K562 (cell line): ENCODE results near the gene RREB1. TPM values are rescaled to one million over a fixed set of nuclear protein-coding genes. Genes with fewer than 3 reads are reported as not detected.

Experiments used
- CREB1 ChIP-seq, 2 experiments: sonication (generic) in 1 of 2; formaldehyde crosslinking in 1 of 2; IDR thresholded peaks; 2 replicates each; pipeline versions ENCODE4 v1.6.1 to v1.8.0; 2012 to 2022; ENCODE audit warnings: inconsistent platforms in 1 of 2, mild to moderate bottlenecking in 1 of 2, missing genetic modification reagents in 1 of 2, moderate library complexity in 1 of 2
- E2F3 ChIP-seq: fragments of 250-450 bp; sonication (Bioruptor Pico); IDR thresholded peaks from 2 replicates; pipeline ENCODE4 v1.4.0; 2020; ENCODE audit warnings: mild to moderate bottlenecking
- HDAC6 ChIP-seq: IDR thresholded peaks from 2 replicates; pipeline ENCODE4 v1.6.1; 2012; ENCODE audit warnings: low read depth, mild to moderate bottlenecking, control low read depth, inconsistent platforms, low read length, moderate library complexity
- MTA1 ChIP-seq: fragments of 450-650 bp; IDR thresholded peaks from 2 replicates; pipeline ENCODE4 v1.6.1; 2017; ENCODE audit warnings: borderline replicate concordance
- MTA2 ChIP-seq: fragments of 450-650 bp; IDR thresholded peaks from 2 replicates; pipeline ENCODE4 v1.6.1; 2016; ENCODE audit warnings: low read depth
- PHB2 ChIP-seq: fragments of 450-650 bp; IDR thresholded peaks from 2 replicates; pipeline ENCODE4 v1.6.1; 2017; ENCODE audit warnings: low read depth
- ZBTB1 ChIP-seq: sonication (generic); formaldehyde crosslinking; IDR thresholded peaks from 2 replicates; pipeline ENCODE4 v1.8.1; 2023; ENCODE audit warnings: missing genetic modification reagents, low read depth, mild to moderate bottlenecking, borderline replicate concordance
- ZNF175 ChIP-seq: fragments of 200-800 bp; sonication (Bioruptor generic); IDR thresholded peaks from 2 replicates; pipeline ENCODE4 v1.6.1; 2016; ENCODE audit warnings: low read depth, mild to moderate bottlenecking, missing genetic modification characterization, missing compliant biosample characterization
- polyA plus RNA-seq, 8 experiments: library from polyadenylated mRNA; depleted of rRNA in 4 of 8; stranded (reverse) in 5 of 8; unstranded in 3 of 8; fragments of >200 nt; fragmentation: Nextera tagmentation in 2 of 8; fragmentation: Illumina TruSeq in 1 of 8; extraction: Ambion mirVana in 2 of 8; extraction: Trizol in 1 of 8; gene quantifications; 2 replicates each; pipeline versions ENCODE4 v1.2.1 to v1.2.3, GENCODE V29; 2011 to 2014; ENCODE audit warnings: inconsistent platforms in 1 of 8, missing spikeins in 1 of 8
- total RNA-seq, 7 experiments: library from RNA; depleted of rRNA in 6 of 7; stranded (reverse); fragments of >200 nt in 6 of 7; fragmentation: Illumina TruSeq in 2 of 7; extraction: Trizol in 2 of 7; gene quantifications; 2 replicates each; pipeline versions ENCODE4 v1.2.1 to v1.2.3, GENCODE V29; 2011 to 2021; ENCODE audit warnings: low replicate concordance in 1 of 7
- TF ChIP-seq, protein P1 (sequence below), 2 experiments: fragments of 450-650 bp; formaldehyde crosslinking in 1 of 2; IDR thresholded peaks; 2 replicates each; pipeline versions ENCODE4 v1.4.0 to v1.6.1; 2014 to 2020; ENCODE audit warnings: mild to moderate bottlenecking in 2 of 2, borderline replicate concordance in 1 of 2, low read depth in 1 of 2
- TF ChIP-seq, protein P2 (sequence below): fragments of 250-450 bp; sonication (Bioruptor Pico); IDR thresholded peaks from 2 replicates; pipeline ENCODE4 v1.4.0; 2020; ENCODE audit warnings: mild to moderate bottlenecking, moderate library complexity, borderline replicate concordance

Gene RREB1
- total and polyA plus RNA-seq, 9 of the 15 experiments (the other 6 are each of a cell fraction or from before 2014, with no cell fraction given) = 3.3 to 64.2 (median 19.3) TPM

DNA sequence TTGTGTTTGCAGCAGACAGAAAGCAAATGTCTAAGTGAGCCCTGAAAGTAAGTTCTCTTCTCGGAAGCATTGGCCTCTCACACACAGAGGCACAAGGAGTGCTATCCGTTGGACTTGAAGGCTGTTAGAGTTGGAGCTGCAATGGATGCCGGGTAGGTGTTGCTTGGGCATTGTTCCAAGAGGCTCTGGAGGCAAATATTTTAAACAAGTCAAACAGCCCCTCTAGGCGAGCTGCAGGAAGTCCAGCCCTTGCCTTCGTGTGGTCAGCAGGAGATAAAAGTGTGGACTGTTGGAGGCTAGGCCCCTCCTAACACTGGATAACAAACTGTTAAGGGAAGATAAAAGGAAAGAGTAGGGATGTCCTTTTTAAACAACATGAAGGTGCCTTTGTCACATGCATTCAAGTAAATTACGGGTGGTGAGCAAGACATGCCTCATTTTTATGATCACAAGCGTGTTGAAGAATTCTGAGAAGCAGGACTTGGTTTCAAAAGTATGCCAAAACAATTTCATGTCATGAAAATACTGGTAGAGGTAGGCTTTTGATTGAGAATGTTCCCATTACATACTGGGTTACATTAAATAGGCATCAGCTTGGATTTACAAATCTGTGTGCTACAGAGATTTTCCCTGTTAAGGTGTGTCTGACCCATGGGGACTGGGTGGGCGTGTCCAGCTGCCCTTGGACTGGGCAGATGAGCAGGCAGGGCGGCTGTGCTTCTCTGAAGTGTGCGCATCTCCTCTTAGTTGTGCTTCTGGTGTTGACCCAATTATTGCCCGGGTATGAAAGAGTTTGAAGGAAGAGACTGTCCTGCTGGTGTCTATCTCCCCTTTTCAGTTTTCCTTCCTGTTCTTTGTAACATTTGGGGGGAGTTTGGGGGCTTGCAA, 57.5 kb downstream of the RREB1 start (continued):
- TF ChIP-seq, protein P1, sequence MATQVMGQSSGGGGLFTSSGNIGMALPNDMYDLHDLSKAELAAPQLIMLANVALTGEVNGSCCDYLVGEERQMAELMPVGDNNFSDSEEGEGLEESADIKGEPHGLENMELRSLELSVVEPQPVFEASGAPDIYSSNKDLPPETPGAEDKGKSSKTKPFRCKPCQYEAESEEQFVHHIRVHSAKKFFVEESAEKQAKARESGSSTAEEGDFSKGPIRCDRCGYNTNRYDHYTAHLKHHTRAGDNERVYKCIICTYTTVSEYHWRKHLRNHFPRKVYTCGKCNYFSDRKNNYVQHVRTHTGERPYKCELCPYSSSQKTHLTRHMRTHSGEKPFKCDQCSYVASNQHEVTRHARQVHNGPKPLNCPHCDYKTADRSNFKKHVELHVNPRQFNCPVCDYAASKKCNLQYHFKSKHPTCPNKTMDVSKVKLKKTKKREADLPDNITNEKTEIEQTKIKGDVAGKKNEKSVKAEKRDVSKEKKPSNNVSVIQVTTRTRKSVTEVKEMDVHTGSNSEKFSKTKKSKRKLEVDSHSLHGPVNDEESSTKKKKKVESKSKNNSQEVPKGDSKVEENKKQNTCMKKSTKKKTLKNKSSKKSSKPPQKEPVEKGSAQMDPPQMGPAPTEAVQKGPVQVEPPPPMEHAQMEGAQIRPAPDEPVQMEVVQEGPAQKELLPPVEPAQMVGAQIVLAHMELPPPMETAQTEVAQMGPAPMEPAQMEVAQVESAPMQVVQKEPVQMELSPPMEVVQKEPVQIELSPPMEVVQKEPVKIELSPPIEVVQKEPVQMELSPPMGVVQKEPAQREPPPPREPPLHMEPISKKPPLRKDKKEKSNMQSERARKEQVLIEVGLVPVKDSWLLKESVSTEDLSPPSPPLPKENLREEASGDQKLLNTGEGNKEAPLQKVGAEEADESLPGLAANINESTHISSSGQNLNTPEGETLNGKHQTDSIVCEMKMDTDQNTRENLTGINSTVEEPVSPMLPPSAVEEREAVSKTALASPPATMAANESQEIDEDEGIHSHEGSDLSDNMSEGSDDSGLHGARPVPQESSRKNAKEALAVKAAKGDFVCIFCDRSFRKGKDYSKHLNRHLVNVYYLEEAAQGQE (IDR thresholded peaks at IDR 0.05; ENCODE audit: borderline replicate concordance) = peak; percentile 50; the same call in 1 of the 2 replicates
- TF ChIP-seq, protein P1 (CRISPR knock-in tag; IDR thresholded peaks at IDR 0.05; ENCODE audit: low read depth) = peak; percentile 4; the same call in 1 of the 2 replicates
- TF ChIP-seq E2F3 (CRISPR knock-in tag) (no peak; the same call in 1 of the 2 replicates), MTA2 (peak; percentile 93), PHB2 (peak; percentile 89), MTA1 (peak; percentile 72), HDAC6 (no peak), ZNF175 (CRISPR knock-in tag) (peak; percentile 95), ZBTB1 (CRISPR knock-in tag) (no peak), CREB1 (IDR thresholded peaks at IDR 0.05) (peak; percentile 58; the same call in 1 of the 2 replicates), CREB1 (CRISPR knock-in tag; IDR thresholded peaks at IDR 0.05) (peak; percentile 28; the same call in 1 of the 2 replicates)
- TF ChIP-seq, protein P2, sequence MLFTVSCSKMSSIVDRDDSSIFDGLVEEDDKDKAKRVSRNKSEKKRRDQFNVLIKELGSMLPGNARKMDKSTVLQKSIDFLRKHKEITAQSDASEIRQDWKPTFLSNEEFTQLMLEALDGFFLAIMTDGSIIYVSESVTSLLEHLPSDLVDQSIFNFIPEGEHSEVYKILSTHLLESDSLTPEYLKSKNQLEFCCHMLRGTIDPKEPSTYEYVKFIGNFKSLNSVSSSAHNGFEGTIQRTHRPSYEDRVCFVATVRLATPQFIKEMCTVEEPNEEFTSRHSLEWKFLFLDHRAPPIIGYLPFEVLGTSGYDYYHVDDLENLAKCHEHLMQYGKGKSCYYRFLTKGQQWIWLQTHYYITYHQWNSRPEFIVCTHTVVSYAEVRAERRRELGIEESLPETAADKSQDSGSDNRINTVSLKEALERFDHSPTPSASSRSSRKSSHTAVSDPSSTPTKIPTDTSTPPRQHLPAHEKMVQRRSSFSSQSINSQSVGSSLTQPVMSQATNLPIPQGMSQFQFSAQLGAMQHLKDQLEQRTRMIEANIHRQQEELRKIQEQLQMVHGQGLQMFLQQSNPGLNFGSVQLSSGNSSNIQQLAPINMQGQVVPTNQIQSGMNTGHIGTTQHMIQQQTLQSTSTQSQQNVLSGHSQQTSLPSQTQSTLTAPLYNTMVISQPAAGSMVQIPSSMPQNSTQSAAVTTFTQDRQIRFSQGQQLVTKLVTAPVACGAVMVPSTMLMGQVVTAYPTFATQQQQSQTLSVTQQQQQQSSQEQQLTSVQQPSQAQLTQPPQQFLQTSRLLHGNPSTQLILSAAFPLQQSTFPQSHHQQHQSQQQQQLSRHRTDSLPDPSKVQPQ (CRISPR knock-in tag) = no peak
